Measurements from ENCODE around the gene DIO2. TPM values are rescaled to one million over a fixed set of nuclear protein-coding genes. Genes with fewer than 3 reads are reported as not detected.

The DIO2 gene
- total RNA-seq, 2 experiments from 2014 or later, result 0.16 to 0.23 TPM

- Histone ChIP-seq H3K27ac (ENCODE audit: low read depth, low read length, poor library complexity, severe bottlenecking) (no peak overlapping the region), H4K20me1 (ENCODE audit: insufficient read depth, low read length) (no peaks in the 10 kb centered on the region), H3K9me2 (ENCODE audit: insufficient read depth, low read length) (no peaks in the 10 kb centered on the region), H3K4me3 (ENCODE audit: low read depth, low read length, poor library complexity, severe bottlenecking) (no peak overlapping the region), H2AFZ (ENCODE audit: low read length) (no peak overlapping the region), H3K9me3 (ENCODE audit: low read length) (no peaks in the 10 kb centered on the region), H3K4me2 (ENCODE audit: low read length) (no peak overlapping the region), H3K79me2 (ENCODE audit: insufficient read depth, low read depth, low read length) (no peaks in the 10 kb centered on the region), H3K36me3 (ENCODE audit: insufficient read depth, low read length) (no peaks in the 10 kb centered on the region), H3K4me1 (ENCODE audit: insufficient read depth, low read length, poor library complexity, severe bottlenecking) (no peaks in the 10 kb centered on the region)
- DNase-seq (ENCODE audit: low spot score), result no peak
- TF ChIP-seq, protein P1, sequence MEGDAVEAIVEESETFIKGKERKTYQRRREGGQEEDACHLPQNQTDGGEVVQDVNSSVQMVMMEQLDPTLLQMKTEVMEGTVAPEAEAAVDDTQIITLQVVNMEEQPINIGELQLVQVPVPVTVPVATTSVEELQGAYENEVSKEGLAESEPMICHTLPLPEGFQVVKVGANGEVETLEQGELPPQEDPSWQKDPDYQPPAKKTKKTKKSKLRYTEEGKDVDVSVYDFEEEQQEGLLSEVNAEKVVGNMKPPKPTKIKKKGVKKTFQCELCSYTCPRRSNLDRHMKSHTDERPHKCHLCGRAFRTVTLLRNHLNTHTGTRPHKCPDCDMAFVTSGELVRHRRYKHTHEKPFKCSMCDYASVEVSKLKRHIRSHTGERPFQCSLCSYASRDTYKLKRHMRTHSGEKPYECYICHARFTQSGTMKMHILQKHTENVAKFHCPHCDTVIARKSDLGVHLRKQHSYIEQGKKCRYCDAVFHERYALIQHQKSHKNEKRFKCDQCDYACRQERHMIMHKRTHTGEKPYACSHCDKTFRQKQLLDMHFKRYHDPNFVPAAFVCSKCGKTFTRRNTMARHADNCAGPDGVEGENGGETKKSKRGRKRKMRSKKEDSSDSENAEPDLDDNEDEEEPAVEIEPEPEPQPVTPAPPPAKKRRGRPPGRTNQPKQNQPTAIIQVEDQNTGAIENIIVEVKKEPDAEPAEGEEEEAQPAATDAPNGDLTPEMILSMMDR (conservative IDR thresholded peaks at IDR 0.05; ENCODE audit: low read length), result no peak
- no peak for TF ChIP-seq EZH2phosphoT487 (IDR thresholded peaks at IDR 0.05; ENCODE audit: borderline replicate concordance, low read depth, low read length)
- intact Hi-C loops (cut with micrococcal nuclease; ENCODE audit: unreplicated experiment), result loop anchor here (10.0 kb wide), 2 partner anchors 628 to 768 kb away; no protein-coding TSS in a partner anchor
- ChIA-PET POLR2A (no interaction called here), CTCF (ENCODE audit: unreplicated experiment) (no interaction called here)
- no TSS peak for BruUV-seq (replicated peaks)
Observed at GRCh38 chr14:80216818-80217217, 5.5 kb upstream of the DIO2 start.

GRCh38 chr14:80215756-80216581, 4.7 kb upstream of the DIO2 start:
- no peak overlapping the region for H2AFZ ChIP-seq (ENCODE audit: low read length)
- H3K4me2 ChIP-seq (ENCODE audit: low read length), result no peak overlapping the region
- no peaks in the 10 kb centered on the region for H3K79me2 ChIP-seq (ENCODE audit: insufficient read depth, low read depth, low read length)
- H4K20me1 ChIP-seq (ENCODE audit: insufficient read depth, low read length), result no peaks in the 10 kb centered on the region
- BruUV-seq (replicated peaks), result no TSS peak
- H3K9me3 ChIP-seq (ENCODE audit: low read length), result no peaks in the 10 kb centered on the region
- H3K27ac ChIP-seq (ENCODE audit: low read depth, low read length, poor library complexity, severe bottlenecking), result no peak overlapping the region
- H3K9me2 ChIP-seq (ENCODE audit: insufficient read depth, low read length), result no peaks in the 10 kb centered on the region
- DNase-seq (ENCODE audit: low spot score), result no peak
- H3K4me1 ChIP-seq (ENCODE audit: insufficient read depth, low read length, poor library complexity, severe bottlenecking), result no peaks in the 10 kb centered on the region
- no peaks in the 10 kb centered on the region for H3K36me3 ChIP-seq (ENCODE audit: insufficient read depth, low read length)
- intact Hi-C loops (cut with micrococcal nuclease; ENCODE audit: unreplicated experiment), result loop anchor here (10.0 kb wide), 2 partner anchors 629 to 769 kb away; no protein-coding TSS in a partner anchor
- ChIA-PET POLR2A (interaction anchor here (0.7 kb wide), 1 partner anchor 1486 kb away, joined by 3 read pairs; no protein-coding TSS in a partner anchor), CTCF (ENCODE audit: unreplicated experiment) (no interaction called here)
- no peak for TF ChIP-seq EZH2phosphoT487 (IDR thresholded peaks at IDR 0.05; ENCODE audit: borderline replicate concordance, low read depth, low read length)
- no peak overlapping the region for H3K4me3 ChIP-seq (ENCODE audit: low read depth, low read length, poor library complexity, severe bottlenecking)

DNA sequence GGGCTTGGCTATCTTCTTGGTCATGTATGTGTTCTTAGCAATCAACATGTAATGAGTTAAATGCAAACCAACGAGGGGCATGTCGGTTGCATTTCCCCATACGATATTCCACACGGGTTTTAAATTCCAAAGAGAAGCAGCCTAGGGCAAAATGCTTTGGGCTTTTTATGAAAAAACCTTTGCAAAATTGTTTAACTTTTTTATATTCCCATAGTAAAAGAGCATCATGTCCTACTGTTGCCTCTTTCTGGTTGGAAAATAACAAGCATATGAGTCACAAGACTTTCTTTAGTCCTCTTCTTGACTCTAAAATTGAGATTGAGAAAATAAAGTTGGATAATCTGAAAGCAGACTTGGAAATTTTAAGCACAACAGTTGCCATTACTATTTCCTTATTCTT, 3.8 kb upstream of the DIO2 start:
- POLR2A ChIA-PET, result no interaction called here
- Histone ChIP-seq H3K9me2 (ENCODE audit: insufficient read depth, low read length) (no peaks in the 10 kb centered on the region), H3K4me3 (ENCODE audit: low read depth, low read length, poor library complexity, severe bottlenecking) (no peak overlapping the region), H4K20me1 (ENCODE audit: insufficient read depth, low read length) (no peaks in the 10 kb centered on the region), H3K79me2 (ENCODE audit: insufficient read depth, low read depth, low read length) (no peaks in the 10 kb centered on the region), H3K4me1 (ENCODE audit: insufficient read depth, low read length, poor library complexity, severe bottlenecking) (no peaks in the 10 kb centered on the region), H3K9me3 (ENCODE audit: low read length) (no peaks in the 10 kb centered on the region), H2AFZ (ENCODE audit: low read length) (no peak overlapping the region), H3K4me2 (ENCODE audit: low read length) (no peak overlapping the region), H3K27ac (ENCODE audit: low read depth, low read length, poor library complexity, severe bottlenecking) (no peak overlapping the region), H3K36me3 (ENCODE audit: insufficient read depth, low read length) (no peaks in the 10 kb centered on the region)
- BruUV-seq (replicated peaks), result no TSS peak
- no peak for DNase-seq (ENCODE audit: low spot score)
- CTCF ChIA-PET (ENCODE audit: unreplicated experiment), result no interaction called here
- TF ChIP-seq EZH2phosphoT487 (IDR thresholded peaks at IDR 0.05; ENCODE audit: borderline replicate concordance, low read depth, low read length), result no peak
- TF ChIP-seq, protein P1 (conservative IDR thresholded peaks at IDR 0.05; ENCODE audit: low read length), result no peak
- intact Hi-C loops (cut with micrococcal nuclease; ENCODE audit: unreplicated experiment), result loop anchor here (10.0 kb wide), 2 partner anchors 630 to 770 kb away; no protein-coding TSS in a partner anchor

Data from OCI-LY7 (cell line).